CD4-positive, CD25-positive, alpha-beta regulatory T cell (primary cell): ENCODE measurements around the gene AFDN. TPM values are rescaled to one million over a fixed set of nuclear protein-coding genes. Genes with fewer than 3 reads are reported as not detected.
"Not testable (repeated sequence)": the region's sequence is repeated elsewhere in the genome, so short reads cannot be mapped to it uniquely, and the experiment has no call there.

Experiments
- ATAC-seq, 2 donors: fragments of 150-1000 bp; cut with Tn5 transposase; one replicate each; pipeline ENCODE4 v1.10.0; 2021; ENCODE audit warnings: low read depth in 2 of 2, moderate number of reproducible peaks in 2 of 2, moderate library complexity in 1 of 2
- DNase-seq, 3 donors: peaks; one replicate each; pipeline versions ENCODE4 v3.0.0 to v3.0.0-alpha.2; 2012 to 2022; ENCODE audit warnings: mixed read lengths in 1 of 3
- H3K27ac ChIP-seq: one replicate; pipeline ENCODE4 v1.7.0; 2013; ENCODE audit warnings: mild to moderate bottlenecking, low read length; ENCODE audit not compliant: insufficient read depth, poor library complexity, severe bottlenecking
- H3K27me3 ChIP-seq: one replicate; pipeline ENCODE4 v1.7.0; 2013; ENCODE audit warnings: low read length; ENCODE audit not compliant: control insufficient read depth, insufficient read depth
- H3K36me3 ChIP-seq: one replicate; pipeline ENCODE4 v1.7.0; 2013; ENCODE audit warnings: mild to moderate bottlenecking, low read length, moderate library complexity; ENCODE audit not compliant: control insufficient read depth, insufficient read depth
- H3K4me1 ChIP-seq: 2 replicates; pipeline ENCODE4 v1.7.0; 2013; ENCODE audit warnings: mild to moderate bottlenecking, low read length; ENCODE audit not compliant: insufficient read depth, control insufficient read depth, poor library complexity, severe bottlenecking
- H3K4me3 ChIP-seq: one replicate; pipeline ENCODE4 v1.7.0; 2013; ENCODE audit warnings: low read depth, mild to moderate bottlenecking, low read length, moderate library complexity
- H3K9me3 ChIP-seq, 2 experiments: 1 replicate in 1 of 2; 2 replicates in 1 of 2; pipeline ENCODE4 v1.7.0; 2013; ENCODE audit warnings: low read length in 2 of 2, mild to moderate bottlenecking in 1 of 2, moderate library complexity in 1 of 2; ENCODE audit not compliant: control insufficient read depth in 2 of 2
- H3K27ac Mint-ChIP-seq, 3 donors: one replicate each; pipeline ENCODE4 v1.8.0; 2020 to 2022; ENCODE audit warnings: mild to moderate bottlenecking in 3 of 3, mixed read lengths in 3 of 3, moderate library complexity in 2 of 3
- H3K27me3 Mint-ChIP-seq: one replicate; pipeline ENCODE4 v1.8.0; 2022; ENCODE audit warnings: mild to moderate bottlenecking, mixed read lengths
- H3K36me3 Mint-ChIP-seq: one replicate; pipeline ENCODE4 v1.8.0; 2020; ENCODE audit warnings: mixed read lengths
- H3K4me1 Mint-ChIP-seq, 4 donors: one replicate each; pipeline ENCODE4 v1.8.0; 2020 to 2022; ENCODE audit warnings: mixed read lengths in 4 of 4, mild to moderate bottlenecking in 1 of 4
- H3K4me3 Mint-ChIP-seq, 4 donors: one replicate each; pipeline ENCODE4 v1.8.0; 2020 to 2022; ENCODE audit warnings: mild to moderate bottlenecking in 4 of 4, mixed read lengths in 4 of 4, moderate library complexity in 3 of 4
- H3K9me3 Mint-ChIP-seq, 7 donors: one replicate each; pipeline ENCODE4 v1.8.0; 2020 to 2022; ENCODE audit warnings: mixed read lengths in 7 of 7, mild to moderate bottlenecking in 3 of 7, moderate library complexity in 2 of 7
- polyA plus RNA-seq, 4 donors: library from polyadenylated mRNA; unstranded; fragments of 300-500 nt; fragmentation: Illumina TruSeq; gene quantifications; one replicate each; pipeline ENCODE4 v1.2.3, GENCODE V29; 2021
- total RNA-seq: library from RNA; stranded (reverse); gene quantifications from one replicate; pipeline ENCODE4 v1.2.3, GENCODE V29; 2022

The AFDN gene
- total and polyA plus RNA-seq, 5 donors from 2014 or later = 2.0 to 39.9 (median 3.1) TPM

DNA sequence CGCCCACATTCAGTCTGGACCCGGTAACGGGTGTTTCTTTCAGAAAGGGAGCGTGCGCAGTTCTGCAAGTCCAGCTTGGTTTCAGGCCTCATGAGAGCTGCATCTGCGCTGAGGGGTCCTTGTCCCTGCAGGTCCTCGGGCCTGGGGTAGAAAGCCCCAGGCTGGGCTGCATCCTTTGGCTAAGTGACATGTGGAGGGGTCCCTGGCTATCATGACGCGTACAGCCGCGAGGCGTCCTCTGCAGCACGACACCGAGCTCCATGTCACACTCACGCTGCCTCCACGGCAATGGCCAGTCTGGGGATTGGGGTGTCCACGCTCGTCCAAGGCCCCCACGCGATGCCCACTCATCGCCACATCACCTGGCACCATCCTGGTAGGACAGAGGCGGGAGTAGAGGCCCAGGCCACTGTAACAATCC is 169.0 kb downstream of the AFDN start:
- no peak overlapping the region for H3K27ac ChIP-seq
- no peaks in the 10 kb centered on the region for H3K9me3 ChIP-seq
- no peak overlapping the region for H3K4me3 Mint-ChIP-seq
- no peak overlapping the region for H3K27ac Mint-ChIP-seq
- no peaks in the 10 kb centered on the region for H3K4me1 Mint-ChIP-seq
- H3K36me3 ChIP-seq = no peaks in the 10 kb centered on the region
- H3K36me3 Mint-ChIP-seq = peaks cover 3% of the 10 kb centered on the region
- no peak overlapping the region for H3K4me3 ChIP-seq
- H3K4me1 ChIP-seq = no peaks in the 10 kb centered on the region
- DNase-seq (no peak), ATAC-seq (no peak)
- H3K27me3 ChIP-seq = no peaks in the 10 kb centered on the region
- peaks cover 2% of the 10 kb centered on the region for H3K27me3 Mint-ChIP-seq
- peaks cover 0 to 4% (median 0%) of the 10 kb centered on the region in 7 donors for H3K9me3 Mint-ChIP-seq

DNA sequence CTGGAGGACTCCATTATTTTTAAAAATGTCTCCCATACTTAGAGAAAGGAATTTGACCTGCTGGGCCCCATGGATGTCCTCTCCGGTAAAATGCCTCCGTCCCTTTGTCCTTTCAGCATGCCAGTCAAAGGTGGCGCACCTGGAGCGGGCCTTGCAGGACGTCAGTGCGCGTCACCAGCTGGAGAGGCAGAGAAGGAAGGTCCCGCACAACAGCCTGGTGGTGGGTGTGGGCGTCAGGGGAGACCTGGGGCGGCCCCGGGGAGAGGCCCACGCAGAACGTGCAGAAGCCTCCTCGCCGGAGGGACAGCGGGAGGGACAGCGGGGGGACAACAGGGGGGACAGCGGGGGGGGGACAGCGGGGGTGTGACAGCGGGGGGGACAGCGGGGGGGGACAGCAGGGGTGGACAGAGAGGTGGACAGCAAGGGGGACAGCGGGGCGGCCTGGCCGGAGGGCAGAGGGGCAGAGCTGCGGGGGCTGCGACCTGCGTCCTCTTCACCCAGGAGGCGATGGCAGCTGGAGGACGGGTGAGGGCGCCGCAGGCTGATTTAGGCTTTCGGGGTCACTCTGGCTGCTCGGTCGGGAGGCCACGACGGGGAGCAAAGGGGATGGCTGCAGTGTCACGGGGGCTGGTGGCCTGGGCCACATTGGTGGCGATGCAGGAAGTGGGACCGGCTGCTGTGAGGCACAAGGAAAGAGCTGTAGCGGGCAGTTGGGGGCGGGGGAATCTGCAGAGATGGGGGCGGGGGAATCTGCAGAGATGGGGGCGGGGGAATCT is 169.9 kb downstream of the AFDN start:
- Mint-ChIP-seq H3K4me3 (no peak overlapping the region), H3K4me1 (no peaks in the 10 kb centered on the region), H3K9me3 (peaks cover 0 to 3% (median 0%) of the 10 kb centered on the region in 7 donors), H3K27ac (no peak overlapping the region), H3K36me3 (peaks cover 3% of the 10 kb centered on the region), H3K27me3 (peaks cover 4% of the 10 kb centered on the region)
- no peaks in the 10 kb centered on the region for H3K9me3 ChIP-seq
- no peak overlapping the region for H3K27ac ChIP-seq
- DNase-seq (no peak), ATAC-seq (no peak)
- H3K27me3 ChIP-seq = no peaks in the 10 kb centered on the region
- no peaks in the 10 kb centered on the region for H3K36me3 ChIP-seq
- H3K4me3 ChIP-seq = no peak overlapping the region
- H3K4me1 ChIP-seq = no peaks in the 10 kb centered on the region

DNA sequence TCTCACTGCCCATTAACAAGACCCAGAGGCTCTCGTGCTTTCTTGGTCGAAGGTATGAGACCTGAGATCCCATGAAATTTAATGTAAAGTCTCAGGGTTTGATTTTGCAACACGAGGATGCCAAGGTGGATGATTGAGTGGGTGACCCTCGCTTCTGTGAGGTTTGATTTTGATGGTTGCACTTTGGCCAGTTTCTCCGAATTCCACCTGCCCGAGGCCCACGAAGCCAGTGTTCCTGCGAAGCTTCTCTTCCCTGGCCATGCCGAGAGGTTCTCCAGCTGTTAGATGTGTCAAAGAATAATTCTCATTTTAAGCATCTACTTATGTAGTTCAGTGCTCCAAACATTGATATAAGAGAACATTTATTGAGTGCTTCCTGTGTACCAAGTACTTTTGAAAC is 170.9 kb downstream of the AFDN start, which contains the start of gene KIF25:
Gene KIF25 (plus strand): TSS at position 30 of the 400 bp plus-strand sequence. CDS start 31,915 bp downstream, outside the sequence.
- H3K27ac ChIP-seq = no peak within 1 kb of the TSS
- H3K4me3 ChIP-seq = no peak within 1 kb of the TSS
- Mint-ChIP-seq H3K27me3 (peaks cover 4% of the 10 kb centered on the region), H3K4me3 (no peak within 1 kb of the TSS), H3K9me3 (peaks cover 0 to 3% (median 0%) of the 10 kb centered on the region in 7 donors), H3K27ac (no peak within 1 kb of the TSS), H3K4me1 (no peaks in the 10 kb centered on the region), H3K36me3 (peaks cover 3% of the 10 kb centered on the region)
- H3K9me3 ChIP-seq = no peaks in the 10 kb centered on the region
- no peak for DNase-seq
- no peaks in the 10 kb centered on the region for H3K27me3 ChIP-seq
- H3K4me1 ChIP-seq = no peaks in the 10 kb centered on the region
- no peak for ATAC-seq
- no peaks in the 10 kb centered on the region for H3K36me3 ChIP-seq

DNA sequence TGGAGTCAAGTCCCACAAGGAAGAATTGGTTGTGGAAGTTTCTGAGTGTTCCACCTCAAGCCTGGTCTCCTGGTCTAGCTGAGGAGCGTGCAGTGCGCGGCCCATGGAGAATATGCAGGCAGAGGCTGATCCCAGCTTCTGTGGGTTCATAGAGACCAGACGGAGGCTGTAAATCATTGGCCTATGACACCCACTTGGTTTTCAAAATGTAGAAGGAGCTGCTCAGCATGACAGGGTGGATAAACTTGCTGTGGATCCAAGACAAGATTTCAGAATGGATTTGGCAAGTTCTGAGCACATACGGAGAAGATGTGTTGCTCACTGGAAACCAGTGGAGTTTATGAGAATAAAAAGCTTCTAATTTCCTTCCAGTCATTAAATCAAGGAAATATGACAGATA is 171.5 kb downstream of the AFDN start:
- Histone ChIP-seq H3K9me3 (no peaks in the 10 kb centered on the region), H3K36me3 (no peaks in the 10 kb centered on the region), H3K4me3 (no peak overlapping the region), H3K27ac (no peak overlapping the region), H3K4me1 (no peaks in the 10 kb centered on the region), H3K27me3 (no peaks in the 10 kb centered on the region)
- Mint-ChIP-seq H3K4me3 (no peak overlapping the region), H3K27ac (no peak overlapping the region), H3K36me3 (peaks cover 3% of the 10 kb centered on the region), H3K27me3 (peaks cover 4% of the 10 kb centered on the region), H3K4me1 (no peaks in the 10 kb centered on the region), H3K9me3 (peaks cover 0 to 3% (median 0%) of the 10 kb centered on the region in 7 donors)
- ATAC-seq = no peak
- no peak for DNase-seq

DNA sequence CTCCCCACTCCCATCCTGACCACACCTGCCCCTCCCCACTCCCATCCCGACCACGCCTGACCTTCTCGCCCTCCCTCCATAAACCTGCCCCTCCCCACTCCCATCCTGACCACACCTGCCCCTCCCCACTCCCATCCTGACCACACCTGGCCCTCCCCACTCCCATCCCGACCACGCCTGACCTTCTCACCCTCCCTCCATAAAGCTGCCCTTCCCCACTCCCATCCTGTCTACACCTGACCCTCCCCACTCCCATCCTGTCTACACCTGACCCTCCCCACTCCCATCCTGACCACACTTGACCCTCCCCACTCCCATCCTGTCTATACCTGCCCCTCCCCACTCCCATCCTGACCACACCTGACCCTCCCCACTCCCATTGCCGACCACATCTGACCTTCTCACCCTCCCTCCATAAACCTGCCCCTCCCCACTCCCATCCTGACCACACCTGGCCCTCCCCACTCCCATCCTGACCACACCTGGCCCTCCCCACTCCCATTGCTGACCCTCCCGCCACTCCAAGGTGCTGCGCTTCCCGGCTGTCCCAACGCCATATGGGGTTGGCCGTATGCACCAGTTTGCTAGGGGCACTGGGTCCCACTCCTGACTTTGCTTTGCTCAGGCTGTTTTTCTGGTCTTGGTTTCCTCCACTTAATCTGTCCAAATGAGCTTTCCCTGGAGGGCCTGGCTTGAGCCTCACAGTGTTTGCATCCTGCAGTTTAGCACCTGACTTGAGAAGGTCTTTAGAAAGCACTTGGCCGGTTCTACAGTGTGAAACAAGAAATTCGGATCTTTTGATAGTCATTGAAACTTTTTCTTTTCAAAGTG is 173.7 kb downstream of the AFDN start:
- peaks cover 3% of the 10 kb centered on the region for H3K36me3 Mint-ChIP-seq
- Histone ChIP-seq H3K4me1 (no peaks in the 10 kb centered on the region), H3K27ac (no peak overlapping the region), H3K4me3 (no peak overlapping the region), H3K9me3 (no peaks in the 10 kb centered on the region), H3K36me3 (no peaks in the 10 kb centered on the region), H3K27me3 (no peaks in the 10 kb centered on the region)
- H3K4me1 Mint-ChIP-seq = peaks cover 0 to 4% (median 0%) of the 10 kb centered on the region in 4 donors
- peak overlapping the region in 1 of 4 donors; percentile 47 for H3K4me3 Mint-ChIP-seq
- peaks cover 0 to 3% (median 0%) of the 10 kb centered on the region in 7 donors for H3K9me3 Mint-ChIP-seq
- no peak overlapping the region for H3K27ac Mint-ChIP-seq
- no peak for ATAC-seq
- H3K27me3 Mint-ChIP-seq = peaks cover 4% of the 10 kb centered on the region
- DNase-seq = no peak

DNA sequence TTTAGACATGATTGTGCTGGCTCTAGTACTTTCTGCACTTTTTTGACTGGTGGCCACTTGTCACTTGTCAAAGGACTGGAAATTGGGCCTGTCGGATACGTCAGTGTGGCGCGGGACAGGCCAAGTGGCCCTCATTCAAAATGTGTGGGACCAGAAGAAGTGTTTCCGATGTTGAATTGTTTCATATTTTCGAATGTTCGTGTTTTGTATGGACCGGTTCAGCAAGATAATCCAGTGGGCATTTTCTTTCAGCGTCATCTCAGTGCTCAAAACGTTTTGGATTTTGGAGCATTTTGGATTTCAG is 174.3 kb downstream of the AFDN start:
- Mint-ChIP-seq H3K27ac (no peak overlapping the region), H3K9me3 (peaks cover 0 to 3% (median 0%) of the 10 kb centered on the region in 7 donors), H3K4me1 (peaks cover 0 to 4% (median 0%) of the 10 kb centered on the region in 4 donors), H3K36me3 (peaks cover 3% of the 10 kb centered on the region), H3K27me3 (peaks cover 4% of the 10 kb centered on the region), H3K4me3 (no peak overlapping the region)
- H3K27me3 ChIP-seq = no peaks in the 10 kb centered on the region
- no peak overlapping the region for H3K27ac ChIP-seq
- ATAC-seq (no peak), DNase-seq (no peak)
- H3K9me3 ChIP-seq = no peaks in the 10 kb centered on the region
- no peak overlapping the region for H3K4me3 ChIP-seq
- H3K4me1 ChIP-seq = no peaks in the 10 kb centered on the region
- H3K36me3 ChIP-seq = no peaks in the 10 kb centered on the region

DNA sequence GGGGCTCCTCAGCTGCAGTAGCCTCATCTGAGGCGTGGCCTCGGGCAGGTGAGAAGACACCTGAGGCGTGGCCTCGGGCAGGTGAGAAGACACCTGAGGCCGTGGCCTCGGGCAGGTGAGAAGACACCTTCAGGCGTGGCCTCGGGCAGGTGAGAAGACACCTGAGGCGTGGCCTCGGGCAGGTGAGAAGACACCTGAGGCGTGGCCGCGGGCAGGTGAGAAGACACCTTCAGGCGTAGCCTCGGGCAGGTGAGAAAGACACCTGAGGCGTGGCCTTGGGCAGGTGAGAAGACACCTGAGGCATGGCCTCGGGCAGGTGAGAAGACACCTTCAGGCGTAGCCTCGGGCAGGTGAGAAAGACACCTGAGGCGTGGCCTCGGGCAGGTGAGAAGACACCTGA is 174.8 kb downstream of the AFDN start:
- not testable (repeated sequence) for H3K27me3 ChIP-seq, ATAC-seq, H3K4me3 Mint-ChIP-seq, DNase-seq, H3K36me3 Mint-ChIP-seq, H3K27ac Mint-ChIP-seq, H3K27ac ChIP-seq, H3K9me3 Mint-ChIP-seq, H3K4me1 Mint-ChIP-seq, H3K4me3 ChIP-seq, H3K9me3 ChIP-seq, H3K4me1 ChIP-seq, H3K36me3 ChIP-seq, H3K27me3 Mint-ChIP-seq
